HL-60 (cell line): ENCODE results near the gene WDR27.

Experiments
- CTCF ChIP-seq: IDR thresholded peaks from one replicate; pipeline ENCODE4 v1.5.1; 2011; ENCODE audit warnings: low read length, control low read depth, inconsistent platforms; ENCODE audit not compliant: insufficient read depth
- GABPA ChIP-seq: IDR thresholded peaks from 2 replicates; pipeline ENCODE4 v1.6.1; 2012; ENCODE audit warnings: low read depth
- POLR2AphosphoS5 ChIP-seq: IDR thresholded peaks from 2 replicates; pipeline ENCODE4 v1.6.1; 2012; ENCODE audit warnings: low read depth
- REST ChIP-seq: IDR thresholded peaks from 2 replicates; pipeline ENCODE4 v1.6.1; 2012; ENCODE audit warnings: low read depth; ENCODE audit not compliant: insufficient replicate concordance
- SPI1 ChIP-seq: IDR thresholded peaks from 2 replicates; pipeline ENCODE4 v1.6.1; 2012; ENCODE audit warnings: low read depth, mild to moderate bottlenecking, borderline replicate concordance

- no peak for TF ChIP-seq CTCF
- no peak for TF ChIP-seq GABPA
- no peak for TF ChIP-seq POLR2AphosphoS5
- no peak for TF ChIP-seq REST
- no peak for TF ChIP-seq SPI1
Observed at GRCh38 chr6:169685860-169686259, 16.0 kb downstream of the WDR27 start.
